ENCODE measurements around the gene PRICKLE3. TPM values are rescaled to one million over a fixed set of nuclear protein-coding genes. Genes with fewer than 3 reads are reported as not detected.
"Not testable (repeated sequence)": the region's sequence is repeated elsewhere in the genome, so short reads cannot be mapped to it uniquely, and the experiment has no call there.

The PRICKLE3 gene
- total and polyA plus RNA-seq, 3 donors from 2014 or later = 2.7 to 9.9 (median 6.1) TPM

DNA sequence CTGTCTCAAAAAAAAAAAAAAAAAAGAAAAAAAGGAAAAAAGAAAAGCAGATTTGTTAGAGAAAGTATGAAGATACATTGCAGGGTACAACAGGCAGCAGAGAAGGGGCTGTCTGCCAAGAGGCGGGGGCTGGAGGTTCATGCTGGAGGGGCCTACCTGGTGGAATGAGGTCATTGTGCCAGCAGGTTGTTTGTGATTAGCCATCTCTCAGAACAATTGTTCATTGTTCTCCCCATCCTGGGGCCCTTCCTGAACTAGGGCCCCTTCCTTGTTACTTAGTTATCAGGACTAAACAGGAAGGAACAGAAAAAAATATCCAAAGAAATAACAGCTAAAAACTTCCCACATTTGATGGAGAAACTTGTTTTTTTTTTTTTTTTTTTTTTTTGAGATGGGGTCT is 48.7 kb downstream of the PRICKLE3 start:
- H3K27ac ChIP-seq = no peak overlapping the region
- WGBS, 2 donors = 63 to 93% methylated on average over 1 of the region's 1 CpG
- H3K9me3 ChIP-seq = no peaks in the 10 kb centered on the region
- no peaks in the 10 kb centered on the region for H3K27me3 ChIP-seq
- H3K36me3 ChIP-seq (ENCODE audit: low read depth, missing control alignments) = no peaks in the 10 kb centered on the region
- H3K4me3 ChIP-seq = no peak overlapping the region
- no peak for DNase-seq
- intact Hi-C loops (cut with DNase I; ENCODE audit: low total_unique reads) = no loop called here
- H3K4me1 ChIP-seq = no peaks in the 10 kb centered on the region
- TF ChIP-seq POLR2A (IDR thresholded peaks at IDR 0.05) = no peak
- TF ChIP-seq, protein P1, sequence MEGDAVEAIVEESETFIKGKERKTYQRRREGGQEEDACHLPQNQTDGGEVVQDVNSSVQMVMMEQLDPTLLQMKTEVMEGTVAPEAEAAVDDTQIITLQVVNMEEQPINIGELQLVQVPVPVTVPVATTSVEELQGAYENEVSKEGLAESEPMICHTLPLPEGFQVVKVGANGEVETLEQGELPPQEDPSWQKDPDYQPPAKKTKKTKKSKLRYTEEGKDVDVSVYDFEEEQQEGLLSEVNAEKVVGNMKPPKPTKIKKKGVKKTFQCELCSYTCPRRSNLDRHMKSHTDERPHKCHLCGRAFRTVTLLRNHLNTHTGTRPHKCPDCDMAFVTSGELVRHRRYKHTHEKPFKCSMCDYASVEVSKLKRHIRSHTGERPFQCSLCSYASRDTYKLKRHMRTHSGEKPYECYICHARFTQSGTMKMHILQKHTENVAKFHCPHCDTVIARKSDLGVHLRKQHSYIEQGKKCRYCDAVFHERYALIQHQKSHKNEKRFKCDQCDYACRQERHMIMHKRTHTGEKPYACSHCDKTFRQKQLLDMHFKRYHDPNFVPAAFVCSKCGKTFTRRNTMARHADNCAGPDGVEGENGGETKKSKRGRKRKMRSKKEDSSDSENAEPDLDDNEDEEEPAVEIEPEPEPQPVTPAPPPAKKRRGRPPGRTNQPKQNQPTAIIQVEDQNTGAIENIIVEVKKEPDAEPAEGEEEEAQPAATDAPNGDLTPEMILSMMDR (IDR thresholded peaks at IDR 0.05) = no peak

GRCh38 chrX:49133759-49134158 is 52.4 kb downstream of the PRICKLE3 start:
- intact Hi-C loops (cut with DNase I; ENCODE audit: low total_unique reads) = no loop called here
- TF ChIP-seq, protein P1 (IDR thresholded peaks at IDR 0.05) = no peak
- no peak for TF ChIP-seq POLR2A (IDR thresholded peaks at IDR 0.05)
- Histone ChIP-seq H3K36me3 (ENCODE audit: low read depth, missing control alignments) (no peaks in the 10 kb centered on the region), H3K27me3 (no peaks in the 10 kb centered on the region), H3K4me1 (no peaks in the 10 kb centered on the region), H3K27ac (no peak overlapping the region), H3K4me3 (no peak overlapping the region), H3K9me3 (no peaks in the 10 kb centered on the region)
- no peak for DNase-seq
- 82 to 90% methylated on average over 1 of the region's 1 CpG for WGBS, 2 donors

GRCh38 chrX:49132275-49132674 is 53.9 kb downstream of the PRICKLE3 start:
- WGBS, 2 donors = 89 to 97% methylated on average over 6 to 7 of the region's 7 CpGs
- H3K4me1 ChIP-seq; H3K4me3 ChIP-seq; H3K36me3 ChIP-seq (ENCODE audit: low read depth, missing control alignments); H3K27ac ChIP-seq; intact Hi-C loops (cut with DNase I; ENCODE audit: low total_unique reads); H3K9me3 ChIP-seq; H3K27me3 ChIP-seq; DNase-seq: not testable (repeated sequence)

- intact Hi-C loops (cut with DNase I; ENCODE audit: low total_unique reads) = no loop called here
- 73 to 78% methylated on average over 4 of the region's 4 CpGs for WGBS, 2 donors
- no peaks in the 10 kb centered on the region for H3K4me1 ChIP-seq
- H3K9me3 ChIP-seq = no peaks in the 10 kb centered on the region
- H3K4me3 ChIP-seq = no peak overlapping the region
- no peaks in the 10 kb centered on the region for H3K27me3 ChIP-seq
- H3K36me3 ChIP-seq (ENCODE audit: low read depth, missing control alignments) = no peaks in the 10 kb centered on the region
- no peak overlapping the region for H3K27ac ChIP-seq
- no peak for TF ChIP-seq POLR2A (IDR thresholded peaks at IDR 0.05)
- TF ChIP-seq, protein P1 (IDR thresholded peaks at IDR 0.05) = no peak
- no peak for DNase-seq
Observed at GRCh38 chrX:49129427-49129826, 56.7 kb downstream of the PRICKLE3 start.

- H3K9me3 ChIP-seq; DNase-seq; H3K36me3 ChIP-seq (ENCODE audit: low read depth, missing control alignments); H3K27ac ChIP-seq; H3K4me1 ChIP-seq; intact Hi-C loops (cut with DNase I; ENCODE audit: low total_unique reads); H3K4me3 ChIP-seq; H3K27me3 ChIP-seq: not testable (repeated sequence)
- 90 to 93% methylated on average over 11 to 13 of the region's 13 CpGs for WGBS, 2 donors
Observed at GRCh38 chrX:49127742-49128258, 58.4 kb downstream of the PRICKLE3 start.

Small RNAs within 50 kb of the gene (small RNA-seq; reads per million reads assigned to genes)
- gene RN7SL262P = 0 to 0.09 reads per million in 2 donors

Other genes starting within 250 kb of the PRICKLE3 start
- gene OTUD5, start 228.8 kb downstream of the PRICKLE3 start, total RNA-seq = 10 to 100 TPM; 74.3 to 77.1 TPM
- gene OTUD5, start 228.8 kb downstream of the PRICKLE3 start, polyA plus RNA-seq (ENCODE audit: insufficient read depth, low read depth, low replicate concordance) = 36.2 TPM
- gene KCND1, start 214.5 kb downstream of the PRICKLE3 start, total RNA-seq = 1 to 10 TPM; 2.4 to 3.3 TPM
- 2.3 TPM for gene KCND1, start 214.5 kb downstream of the PRICKLE3 start, polyA plus RNA-seq (ENCODE audit: insufficient read depth, low read depth, low replicate concordance)
- 10 to 100 TPM; 76.4 to 88.9 TPM for gene GRIPAP1, start 184.1 kb downstream of the PRICKLE3 start, total RNA-seq
- gene GRIPAP1, start 184.1 kb downstream of the PRICKLE3 start, polyA plus RNA-seq (ENCODE audit: insufficient read depth, low read depth, low replicate concordance) = 44.4 TPM
- 10 to 100 TPM; 53.9 to 66.0 TPM for gene TFE3, start 143.0 kb downstream of the PRICKLE3 start, total RNA-seq
- 29.3 TPM for gene TFE3, start 143.0 kb downstream of the PRICKLE3 start, polyA plus RNA-seq (ENCODE audit: insufficient read depth, low read depth, low replicate concordance)
- 10 to 100 TPM; 11.0 to 11.2 TPM for gene CCDC120, start 127.4 kb downstream of the PRICKLE3 start, total RNA-seq
- gene CCDC120, start 127.4 kb downstream of the PRICKLE3 start, polyA plus RNA-seq (ENCODE audit: insufficient read depth, low read depth, low replicate concordance) = 7.5 TPM
- 10 to 100 TPM; 43.7 to 58.7 TPM for gene PRAF2, start 112.4 kb downstream of the PRICKLE3 start, total RNA-seq
- gene PRAF2, start 112.4 kb downstream of the PRICKLE3 start, polyA plus RNA-seq (ENCODE audit: insufficient read depth, low read depth, low replicate concordance) = 60.9 TPM
- 10 to 100 TPM; 43.2 to 52.0 TPM for gene WDR45, start 106.5 kb downstream of the PRICKLE3 start, total RNA-seq
- gene WDR45, start 106.5 kb downstream of the PRICKLE3 start, polyA plus RNA-seq (ENCODE audit: insufficient read depth, low read depth, low replicate concordance) = 27.1 TPM
- 10 to 100 TPM; 19.6 to 24.8 TPM for gene GPKOW, start 62.6 kb downstream of the PRICKLE3 start, total RNA-seq
- 17.9 TPM for gene GPKOW, start 62.6 kb downstream of the PRICKLE3 start, polyA plus RNA-seq (ENCODE audit: insufficient read depth, low read depth, low replicate concordance)
- gene MAGIX, start 23.6 kb downstream of the PRICKLE3 start, total RNA-seq = 1 to 10 TPM; 1.1 to 3.1 TPM
- 0.90 TPM for gene MAGIX, start 23.6 kb downstream of the PRICKLE3 start, polyA plus RNA-seq (ENCODE audit: insufficient read depth, low read depth, low replicate concordance)
- gene PLP2, start 14.5 kb downstream of the PRICKLE3 start, total RNA-seq = 10 to 100 TPM; 19.0 to 21.4 TPM
- gene PLP2, start 14.5 kb downstream of the PRICKLE3 start, polyA plus RNA-seq (ENCODE audit: insufficient read depth, low read depth, low replicate concordance) = 61.6 TPM
- gene SYP, start 13.8 kb upstream of the PRICKLE3 start, total RNA-seq = 1 to 10 TPM; 1.7 to 3.4 TPM
- gene SYP, start 13.8 kb upstream of the PRICKLE3 start, polyA plus RNA-seq (ENCODE audit: insufficient read depth, low read depth, low replicate concordance) = 2.5 TPM
- gene CACNA1F, start 47.0 kb upstream of the PRICKLE3 start, total RNA-seq = under 1 TPM; 0.16 to 0.19 TPM
- 0.24 TPM for gene CACNA1F, start 47.0 kb upstream of the PRICKLE3 start, polyA plus RNA-seq (ENCODE audit: insufficient read depth, low read depth, low replicate concordance)
- 10 to 100 TPM; 13.4 to 13.9 TPM for gene CCDC22, start 49.1 kb upstream of the PRICKLE3 start, total RNA-seq
- 7.3 TPM for gene CCDC22, start 49.1 kb upstream of the PRICKLE3 start, polyA plus RNA-seq (ENCODE audit: insufficient read depth, low read depth, low replicate concordance)
- gene FOXP3, start 78.3 kb upstream of the PRICKLE3 start, total RNA-seq = 1 to 10 TPM; 1.1 to 2.5 TPM
- 2.2 TPM for gene FOXP3, start 78.3 kb upstream of the PRICKLE3 start, polyA plus RNA-seq (ENCODE audit: insufficient read depth, low read depth, low replicate concordance)
- 10 to 100 TPM; 17.6 to 18.0 TPM for gene PPP1R3F, start 83.4 kb upstream of the PRICKLE3 start, total RNA-seq
- gene PPP1R3F, start 83.4 kb upstream of the PRICKLE3 start, polyA plus RNA-seq (ENCODE audit: insufficient read depth, low read depth, low replicate concordance) = 7.6 TPM
- gene GAGE10, start 117.3 kb upstream of the PRICKLE3 start, total RNA-seq = not detected
- gene GAGE10, start 117.3 kb upstream of the PRICKLE3 start, polyA plus RNA-seq (ENCODE audit: insufficient read depth, low read depth, low replicate concordance) = not detected
- gene GAGE12J, start 135.7 kb upstream of the PRICKLE3 start, total RNA-seq = 1 to 10 TPM in 1 of 2 donors, not detected in 1; 8.5 TPM
- 14.2 TPM for gene GAGE12J, start 135.7 kb upstream of the PRICKLE3 start, polyA plus RNA-seq (ENCODE audit: insufficient read depth, low read depth, low replicate concordance)
- gene GAGE13, start 145.2 kb upstream of the PRICKLE3 start, total RNA-seq = 1 to 10 TPM; 2.0 to 5.1 TPM
- 15.5 TPM for gene GAGE13, start 145.2 kb upstream of the PRICKLE3 start, polyA plus RNA-seq (ENCODE audit: insufficient read depth, low read depth, low replicate concordance)

All from testis (tissue), 3 donors.